Amygdala (tissue), 56 donors: ENCODE measurements around the gene NLRP12.
"Not testable (repeated sequence)": the region's sequence is repeated elsewhere in the genome, so short reads cannot be mapped to it uniquely, and the experiment has no call there.

Experiments used
- DNase-seq, 56 donors: peaks; one replicate each; lab custom pipeline; 2025; lab: John Stamatoyannopoulos, UW

NLRP12 gene

GRCh38 chr19:53840914-53841313, 16.8 kb upstream of the NLRP12 start:
- not testable (repeated sequence) for DNase-seq

- not testable (repeated sequence) for DNase-seq
Observed at GRCh38 chr19:53840241-53840640, 16.1 kb upstream of the NLRP12 start.

DNA sequence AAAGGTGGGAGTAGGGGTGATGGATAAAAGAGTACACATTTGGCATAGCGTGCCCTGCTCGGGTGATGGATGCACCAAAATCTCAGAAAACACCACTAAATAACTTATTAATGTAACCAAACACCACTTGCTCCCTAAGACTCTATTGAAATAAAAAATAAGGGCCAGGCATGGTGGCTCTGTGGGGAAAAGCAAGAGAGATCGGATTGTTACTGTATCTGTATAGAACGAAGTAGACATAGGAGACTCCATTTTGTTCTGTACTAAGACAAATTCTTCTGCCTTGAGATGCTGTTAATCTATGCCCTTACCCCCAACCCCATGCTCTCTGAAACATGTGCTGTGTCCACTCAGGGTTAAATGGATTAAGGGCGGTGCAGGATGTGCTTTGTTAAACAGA, 14.3 kb upstream of the NLRP12 start:
- DNase-seq, result not testable (repeated sequence)

DNA sequence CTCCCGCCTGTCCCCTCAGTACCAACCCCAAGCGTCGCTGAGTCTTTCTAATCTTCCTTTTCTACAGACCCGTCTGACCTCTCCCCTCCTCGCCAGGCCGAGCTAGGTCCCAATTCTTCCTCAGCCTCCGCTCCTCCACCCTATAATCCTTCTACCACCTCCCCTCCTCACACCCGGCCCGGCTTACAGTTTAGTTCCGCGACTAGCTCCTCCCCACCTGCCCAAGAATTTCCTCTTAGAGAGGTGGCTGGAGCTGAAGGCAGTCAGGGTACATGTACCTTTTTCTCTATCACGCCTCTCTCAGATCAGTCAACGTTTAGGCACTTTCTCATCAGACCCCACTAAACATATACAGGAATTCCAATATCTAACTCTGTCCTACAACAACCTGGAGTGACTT, 8.7 kb upstream of the NLRP12 start:
- not testable (repeated sequence) for DNase-seq

GRCh38 chr19:53828531-53828930, 4.4 kb upstream of the NLRP12 start:
- no peak for DNase-seq

DNA sequence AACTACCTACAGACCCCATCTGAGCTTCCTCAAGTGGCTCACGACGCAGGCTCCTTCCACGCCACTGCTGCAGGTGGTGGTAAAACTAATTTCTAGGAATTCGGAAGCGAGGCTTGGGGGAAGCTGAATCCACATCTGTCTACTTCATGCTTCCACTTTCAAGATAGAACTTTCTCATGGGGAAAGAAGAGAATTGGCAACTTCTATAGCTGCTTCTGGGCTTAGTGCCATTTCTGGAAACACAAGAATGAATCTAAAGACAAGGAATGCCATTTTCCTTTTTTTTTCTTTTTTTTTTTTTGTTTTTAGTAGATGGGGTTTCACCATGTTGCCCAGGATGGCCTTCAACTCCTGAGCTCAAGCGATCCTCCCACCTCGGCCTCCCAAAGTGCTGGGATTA, 2.8 kb upstream of the NLRP12 start:
- DNase-seq, result no peak

DNA sequence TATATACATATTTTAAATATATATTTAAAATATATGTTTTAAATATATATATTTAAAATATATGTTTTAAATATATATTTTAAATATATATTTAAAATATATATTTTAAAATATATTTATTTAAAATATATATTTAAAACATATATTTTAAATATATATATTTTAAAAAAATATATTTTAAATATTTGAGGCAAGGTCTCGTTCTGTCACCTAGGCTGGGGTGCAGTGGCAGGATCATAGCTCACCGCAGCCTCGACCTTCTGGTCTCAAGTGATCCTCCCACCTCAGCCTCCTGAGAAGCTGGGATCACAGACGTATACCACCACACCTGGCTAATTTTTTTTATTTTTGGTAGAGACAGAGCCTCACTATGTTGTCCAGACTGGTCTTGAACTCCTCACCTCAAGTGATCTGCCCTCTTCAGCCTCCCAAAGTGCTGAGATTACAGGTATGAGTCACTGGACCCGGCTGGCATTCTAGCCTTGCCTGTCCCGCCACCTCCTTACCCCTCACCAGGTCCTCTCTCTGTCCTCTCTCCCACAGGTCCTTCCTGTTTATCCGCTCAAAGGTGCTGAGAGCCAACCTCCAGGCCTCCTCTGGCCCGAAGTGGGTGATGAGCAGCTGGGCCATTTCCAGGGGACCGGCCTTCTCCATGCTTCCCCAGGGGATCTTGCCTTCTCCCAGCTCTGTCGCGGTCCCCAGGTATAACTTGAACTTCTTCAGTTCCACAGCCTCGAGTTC, 564 bp downstream of the NLRP12 start:
- no peak for DNase-seq

GRCh38 chr19:53819861-53820260, 4.3 kb downstream of the NLRP12 start:
- DNase-seq, result no peak

DNA sequence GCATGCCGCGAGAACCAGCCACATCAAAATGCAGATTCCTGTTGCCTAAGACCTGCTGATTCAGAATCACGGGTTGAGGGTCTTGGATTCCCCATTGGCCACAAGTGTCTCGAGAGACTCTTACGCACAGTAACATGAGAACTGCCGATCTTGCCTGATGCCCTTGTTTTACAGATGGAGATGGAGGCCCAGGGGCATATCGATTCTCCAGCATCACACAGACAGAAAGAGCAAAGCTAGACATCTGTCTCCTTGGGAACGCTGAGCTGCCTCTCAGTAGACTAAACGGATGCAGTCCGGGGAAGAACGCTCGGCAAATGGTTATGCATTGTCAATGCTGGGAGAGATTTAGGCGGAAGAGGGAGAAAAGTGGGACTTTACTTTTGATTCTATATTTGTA, 5.4 kb downstream of the NLRP12 start:
- DNase-seq, result peak in 12 of 56 donors; percentile 5 to 53 (median 26)

- DNase-seq, result no peak
Observed at GRCh38 chr19:53813996-53814395, 10.1 kb downstream of the NLRP12 start.

DNA sequence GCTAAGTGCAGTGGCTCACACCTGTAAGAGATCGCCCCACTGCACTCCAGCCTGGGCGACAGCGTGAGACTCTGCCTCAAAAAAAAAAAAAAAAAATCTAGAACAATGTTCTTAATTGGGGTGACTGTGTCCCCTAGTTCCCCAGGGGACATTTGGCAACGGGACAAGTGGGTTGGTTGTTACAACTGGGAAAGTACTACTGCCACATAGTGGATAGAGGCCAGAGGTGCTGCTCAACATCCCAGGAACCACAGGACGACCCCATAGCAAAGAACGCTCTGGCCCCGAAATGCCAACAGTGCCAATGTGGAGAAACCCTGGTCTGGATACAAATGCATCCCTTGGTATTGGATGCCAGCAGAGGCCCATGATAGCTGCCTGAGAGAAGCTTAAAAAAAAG, 11.8 kb downstream of the NLRP12 start:
- peak in 1 of 56 donors; percentile 3 for DNase-seq

GRCh38 chr19:53810891-53811290, 13.2 kb downstream of the NLRP12 start:
- DNase-seq, result no peak

DNA sequence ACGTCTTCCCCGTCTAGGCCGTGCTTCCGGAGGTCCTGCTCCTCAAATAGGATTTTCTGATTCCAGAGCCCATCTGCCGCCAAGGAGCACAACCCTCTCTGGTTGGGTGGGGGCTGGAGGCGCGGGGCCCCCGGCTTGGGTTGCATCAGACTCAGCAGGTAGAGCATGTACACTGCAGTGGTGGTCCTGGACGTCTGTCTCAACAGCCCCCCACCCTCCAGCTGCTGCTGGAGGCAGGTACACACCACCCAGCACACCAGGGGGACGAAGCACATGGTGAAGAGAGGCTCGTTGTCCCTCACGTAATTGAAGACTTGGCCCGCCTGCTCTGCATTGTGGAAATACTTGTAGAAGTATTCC, 13.9 kb downstream of the NLRP12 start:
- DNase-seq, result no peak

- DNase-seq, result no peak
Observed at GRCh38 chr19:53809518-53810186, 14.5 kb downstream of the NLRP12 start.

DNA sequence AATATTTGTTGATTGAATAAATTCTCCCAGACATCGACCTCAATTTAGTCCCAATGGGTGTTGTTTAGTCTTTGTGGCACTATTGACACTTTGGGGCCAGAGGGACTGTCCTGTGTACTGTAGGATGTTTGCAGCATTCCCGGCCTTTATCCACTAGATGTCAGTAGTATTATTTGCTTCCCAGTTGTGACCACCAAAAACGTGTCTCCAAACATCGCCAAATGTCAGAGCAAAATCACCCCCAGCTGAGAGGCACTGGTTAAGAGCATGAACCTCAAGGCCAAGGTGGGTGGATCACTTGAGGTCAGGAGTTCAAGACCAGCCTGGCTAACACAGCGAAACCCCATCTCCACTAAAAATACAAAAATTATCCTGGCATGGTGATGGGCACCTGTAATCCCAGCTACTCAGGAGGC, 15.4 kb downstream of the NLRP12 start:
- DNase-seq, result peak in 2 of 56 donors; percentile 5 to 9

- DNase-seq, result no peak
Observed at GRCh38 chr19:53801257-53801656, 22.9 kb downstream of the NLRP12 start.

GRCh38 chr19:53795019-53795418, 29.1 kb downstream of the NLRP12 start:
- DNase-seq, result no peak

DNA sequence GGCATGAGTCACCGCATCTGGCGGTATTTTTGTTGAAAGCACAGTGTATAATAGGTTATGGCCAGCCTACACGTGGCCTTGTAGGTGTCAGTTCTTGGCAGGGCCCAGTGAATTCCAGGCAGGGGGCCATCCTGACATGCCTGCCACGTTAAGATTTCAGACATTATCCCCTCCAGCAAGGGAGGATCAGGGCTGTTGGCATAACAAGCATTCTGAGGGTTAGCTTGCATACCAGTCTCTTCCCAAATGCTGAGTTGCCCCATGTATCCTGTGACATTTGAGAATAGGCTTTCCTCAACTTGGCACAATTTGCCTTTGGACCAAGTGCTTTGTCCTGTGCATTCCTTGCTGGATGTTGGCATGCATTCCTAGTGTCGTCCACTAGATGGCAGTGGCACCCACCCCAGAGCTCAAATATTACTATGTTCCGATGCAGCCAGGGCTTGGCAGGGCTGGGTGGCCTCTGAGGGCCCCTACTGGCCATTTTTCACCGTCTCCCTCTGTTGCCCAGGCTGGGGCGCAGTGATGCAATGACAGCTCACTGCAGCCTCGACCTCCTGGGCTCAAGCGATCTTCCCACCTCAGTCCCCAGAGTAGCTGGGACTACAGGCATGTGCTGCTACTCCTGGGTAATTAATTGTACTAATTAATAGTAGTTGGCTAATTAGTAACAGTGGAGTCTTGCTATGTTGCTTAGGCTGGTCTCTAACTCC, 31.2 kb downstream of the NLRP12 start:
- DNase-seq, result peak; percentile 14 to 93 (median 66)

DNA sequence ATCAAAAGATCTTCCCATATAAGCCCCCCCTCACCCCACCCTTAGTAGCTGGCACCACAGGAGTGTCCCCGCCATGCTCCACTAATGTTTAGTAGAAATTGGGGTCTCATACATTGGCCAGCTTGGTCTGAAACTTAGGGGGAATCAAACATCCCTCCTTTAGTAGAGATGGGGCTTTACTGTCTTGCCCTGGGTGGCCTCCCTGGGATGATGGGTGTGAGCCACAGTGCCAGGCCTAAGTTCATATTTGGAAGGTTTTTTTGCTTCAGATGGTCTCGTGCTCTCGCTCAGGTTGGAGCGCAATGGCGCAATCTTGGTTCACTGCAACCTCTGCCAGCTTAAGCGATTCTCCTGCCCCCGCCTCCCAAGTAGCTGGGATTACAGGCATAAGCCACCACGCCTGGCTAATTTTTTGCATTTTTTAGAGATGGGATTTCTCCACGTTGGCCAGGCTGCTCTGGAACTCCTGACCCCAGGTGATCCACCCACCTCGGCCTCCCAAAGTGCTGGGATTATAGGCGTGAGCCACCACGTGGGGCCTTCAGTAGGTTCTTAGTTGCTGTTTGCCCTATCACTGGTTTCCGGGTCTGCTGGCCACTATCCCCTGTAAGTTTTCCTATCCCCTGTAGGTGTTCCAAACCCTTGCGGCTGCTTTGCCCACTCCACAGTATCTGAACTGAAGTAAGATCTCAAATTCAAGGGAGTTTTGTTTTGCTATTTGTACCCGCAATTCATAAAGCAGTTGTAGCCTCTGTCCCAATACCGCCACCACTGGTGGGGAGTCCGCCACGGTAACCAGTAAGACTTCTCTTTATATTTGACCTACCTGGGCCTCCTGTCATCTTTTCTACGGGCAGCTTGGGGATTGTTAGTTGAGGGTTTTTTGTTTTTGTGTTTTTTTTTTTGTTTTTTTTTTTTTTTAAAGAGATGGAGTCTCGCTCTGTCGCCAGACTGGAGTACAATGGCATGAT, 34.1 kb downstream of the NLRP12 start:
- DNase-seq, result no peak

- no peak for DNase-seq
Observed at GRCh38 chr19:53787266-53787665, 36.8 kb downstream of the NLRP12 start.
